ENCODE results near the gene ICAM3.

- TF ChIP-seq CTCF (optimal IDR thresholded peaks at IDR 0.05 in 1 of 3, IDR thresholded peaks at IDR 0.05 in 1 of 3, conservative IDR thresholded peaks at IDR 0.05 in 1 of 3; ENCODE audit: extremely low read depth in 1 of 3, insufficient read depth in 2 of 3, low read length in 3 of 3) (no peak), EZH2 (IDR thresholded peaks at IDR 0.05; ENCODE audit: low read length) (no peak)
These were observed 11.6 kb downstream of the ICAM3 start for GRCh38 chr19:10327793-10328192.

Data from keratinocyte (primary cell).